Muscle of arm (tissue), 14 donors: ENCODE results near the gene PAX5. TPM values are rescaled to one million over a fixed set of nuclear protein-coding genes. Genes with fewer than 3 reads are reported as not detected.
"Not testable (repeated sequence)": the region's sequence is repeated elsewhere in the genome, so short reads cannot be mapped to it uniquely, and the experiment has no call there.

Source experiments
- DNase-seq: peaks from one replicate; pipeline ENCODE4 v3.0.0-alpha.2; 2013
- long read RNA-seq, 11 donors: transcript quantifications; one replicate each; lab custom pipeline, GENCODE V29; 2026
- polyA plus RNA-seq, 12 donors: library from polyadenylated mRNA; unstranded; fragments of 120-200 nt; gene quantifications; one replicate each; pipeline ENCODE4 v1.2.1, GENCODE V29; 2013; ENCODE audit not compliant: insufficient read length in 12 of 12

PAX5 gene
- polyA plus RNA-seq: 1 to 10 TPM in 1 of 12 donors, under 1 TPM in 9, not detected in 2; 0.04 to 1.7 (median 0.19) TPM
- long read RNA-seq, donor 1: 0 reads
- long read RNA-seq, donor 2, full-length matches to known transcripts: 1 of 1 reads
- long read RNA-seq, donor 2, partial matches to known transcripts: 0 of 1 reads
- long read RNA-seq, donor 2, other reads (novel, unspliced or antisense): 0 of 1 reads
- long read RNA-seq, donor 3: 0 reads
- long read RNA-seq, donor 4: 0 reads
- long read RNA-seq, donor 5: 0 reads
- long read RNA-seq, donor 6: 0 reads
- long read RNA-seq, donor 7: 0 reads
- long read RNA-seq, donor 8: 0 reads
- long read RNA-seq, donor 9: 0 reads
- long read RNA-seq, donor 10: 0 reads
- long read RNA-seq, donor 11: 0 reads

DNA sequence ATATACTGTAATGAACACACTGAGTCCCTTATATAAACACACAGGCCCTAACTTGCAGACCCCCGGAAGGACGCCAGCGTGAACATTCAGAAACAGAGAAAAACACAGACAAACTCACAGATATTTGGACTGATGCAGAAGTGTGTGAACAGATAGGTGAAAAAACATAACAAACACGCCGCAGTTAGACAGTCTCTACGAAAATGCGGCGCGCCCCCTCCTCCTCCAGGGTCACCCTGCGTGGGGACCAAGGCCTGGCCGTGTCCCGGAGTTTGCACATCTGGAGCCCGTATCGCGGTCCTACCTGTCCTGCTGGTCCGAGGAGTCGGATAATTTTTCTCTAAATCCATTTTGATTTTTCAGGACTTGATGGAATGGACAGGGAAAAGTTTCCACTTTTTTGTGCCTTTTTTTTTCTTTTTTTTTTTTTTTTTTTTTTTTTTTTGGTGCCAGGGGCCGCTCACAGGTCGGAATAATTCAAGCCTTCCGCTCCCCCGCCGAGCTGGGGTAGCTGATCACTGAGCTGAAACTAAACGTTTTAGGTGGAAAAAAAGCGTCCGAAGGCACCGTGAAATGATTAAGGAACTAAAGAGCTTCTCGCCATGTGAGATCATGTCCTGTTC, at the start of gene PAX5:
Gene PAX5, minus strand, starts transcription at position 587 of the 623 bp plus-strand sequence. Its CDS starts 237 bp downstream, at position 350.
- DNase-seq: no peak

DNA sequence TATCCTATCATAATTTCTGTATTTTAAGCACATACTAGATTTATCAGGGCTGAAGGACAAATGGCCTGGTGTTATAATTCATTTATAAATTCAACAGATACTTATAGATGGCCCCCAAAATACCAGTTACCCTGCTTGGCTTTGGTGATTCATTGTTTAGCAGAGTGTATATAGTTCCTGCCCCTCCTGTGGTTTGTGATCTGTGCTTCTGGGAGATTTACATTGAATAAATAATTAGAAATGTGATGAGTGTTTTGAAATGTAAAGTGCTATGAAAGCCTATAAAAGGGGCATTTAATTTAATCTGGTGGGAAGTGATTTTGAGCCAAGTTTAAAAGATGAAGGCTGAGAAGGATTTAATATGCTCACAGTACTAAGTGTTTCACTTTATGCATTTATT, 49.6 kb upstream of the PAX5 start:
- DNase-seq: no peak

DNA sequence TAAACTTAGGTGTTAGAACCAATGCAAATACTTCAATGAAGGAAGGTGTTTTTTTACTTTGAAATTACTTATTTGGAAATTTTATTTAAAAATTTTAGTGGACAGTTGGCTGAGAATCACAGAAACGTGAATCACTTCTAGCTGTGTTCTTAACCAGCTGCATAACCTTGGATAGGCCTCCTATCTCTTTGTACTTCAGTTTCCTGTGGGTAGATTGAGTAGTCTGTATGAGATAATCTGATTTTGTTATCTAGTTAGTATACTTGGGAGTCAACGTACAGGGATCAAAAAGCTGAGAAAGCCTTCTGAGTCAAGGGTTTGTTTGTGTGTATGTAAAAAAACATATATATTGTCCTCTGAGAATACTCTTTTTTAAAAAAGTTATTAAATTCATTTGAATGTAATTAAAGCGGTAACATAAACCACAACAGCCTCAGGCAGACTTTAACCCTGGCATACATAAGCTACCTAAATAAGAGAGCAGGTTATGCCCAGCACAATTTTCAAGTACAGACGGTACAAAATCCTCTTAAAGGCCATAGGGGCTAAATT, 48.2 kb upstream of the PAX5 start:
- DNase-seq: no peak

DNA sequence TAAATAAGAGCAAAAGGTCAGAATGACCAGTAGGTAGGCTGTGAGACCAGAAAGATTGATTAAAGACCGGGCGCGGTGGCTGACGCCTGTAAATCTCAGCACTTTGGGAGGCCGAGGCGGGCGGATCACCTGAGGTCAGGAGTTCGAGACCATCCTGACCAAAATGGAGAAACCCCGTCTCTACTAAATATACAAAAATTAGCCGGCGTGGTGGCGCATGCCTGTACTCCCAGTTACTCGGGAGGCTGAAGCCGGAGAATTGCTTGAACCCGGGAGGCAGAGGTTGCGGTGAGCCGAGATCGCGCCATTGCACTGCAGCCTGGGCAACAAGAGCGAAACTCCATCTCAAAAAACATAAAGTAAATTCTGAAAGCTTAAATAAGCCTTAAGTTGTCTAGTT, 47.4 kb upstream of the PAX5 start:
- not testable (repeated sequence) for DNase-seq

DNA sequence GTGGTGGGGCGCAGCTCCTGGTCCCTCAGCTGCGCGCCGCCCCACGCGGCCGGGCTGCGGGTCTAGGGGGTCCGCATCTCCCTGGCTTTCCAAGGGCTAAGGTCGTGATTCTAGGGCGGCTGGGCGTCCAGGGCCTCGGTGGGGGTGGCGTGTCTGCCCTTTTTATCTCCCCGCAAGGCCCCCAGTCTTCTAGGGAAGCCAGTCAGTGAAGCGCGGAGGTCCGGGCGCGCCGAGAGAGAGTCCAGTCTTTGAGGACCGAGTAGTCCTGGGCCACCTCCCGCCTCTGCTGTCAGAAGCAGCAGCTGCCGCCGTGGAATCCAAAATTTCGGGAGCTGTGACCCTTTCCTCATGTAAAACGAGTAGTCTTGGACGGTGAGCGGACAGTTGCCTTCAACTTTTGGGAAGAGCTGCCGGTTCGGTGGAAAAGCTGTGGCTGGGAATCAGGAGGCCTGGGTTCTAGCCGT, 46.1 kb upstream of the PAX5 start:
- not testable (repeated sequence) for DNase-seq

DNA sequence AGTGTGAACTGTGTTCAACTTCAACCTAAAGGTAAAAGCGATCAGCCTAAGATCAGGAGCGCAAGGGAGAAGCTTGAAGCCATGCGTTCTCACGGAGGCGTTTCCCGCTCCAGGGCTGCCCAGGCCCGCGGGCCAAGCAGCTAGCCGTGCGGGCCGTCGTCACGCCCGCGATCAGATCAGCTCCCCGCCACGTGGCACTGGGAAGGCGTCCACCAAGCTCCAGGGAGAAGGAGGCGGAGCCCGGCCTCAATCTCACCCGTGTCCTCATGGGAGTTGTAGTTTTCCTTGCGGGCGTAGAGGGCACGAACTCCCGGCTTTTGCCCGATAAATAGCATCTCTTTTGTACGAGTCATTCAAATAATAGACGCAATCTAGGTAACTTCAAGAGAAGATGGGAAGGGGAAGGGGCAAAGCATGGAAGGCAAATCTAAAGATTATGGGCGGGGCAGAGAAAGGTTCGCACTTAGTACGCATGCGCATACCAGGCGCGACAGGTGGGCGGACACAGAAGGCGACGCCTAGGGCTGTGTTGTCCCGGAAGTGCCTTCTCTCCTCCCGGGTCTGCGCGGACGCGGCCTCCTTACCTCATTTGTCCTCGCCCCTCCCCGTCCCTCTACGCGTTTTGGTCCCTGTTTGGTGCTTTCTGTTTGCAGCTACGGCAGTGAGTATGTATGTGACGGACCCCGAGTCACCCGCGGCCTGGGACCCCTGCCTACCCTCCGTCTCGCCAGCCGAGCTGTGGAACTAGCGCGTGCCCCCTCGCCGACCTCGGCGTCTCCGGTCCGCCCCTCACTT, 45.5 kb upstream of the PAX5 start:
- DNase-seq: peak; percentile 94

DNA sequence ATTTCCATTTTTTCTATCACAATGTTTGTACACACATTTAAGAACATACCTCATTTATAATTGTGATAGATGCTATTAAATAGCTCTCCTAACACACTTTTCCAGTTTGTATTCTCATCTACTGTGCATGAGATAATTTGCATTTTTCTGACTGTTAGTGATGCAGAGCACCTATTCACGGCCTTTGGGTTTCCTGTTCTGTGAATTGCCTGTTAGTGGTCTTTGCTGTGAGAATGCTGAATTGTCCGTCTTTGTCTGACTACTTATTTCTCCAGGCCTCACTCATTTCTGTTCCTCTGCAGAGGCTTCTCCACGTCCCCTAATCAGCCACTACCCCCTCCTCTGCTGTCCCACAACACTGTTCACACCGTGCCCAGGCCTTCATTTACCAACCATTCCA, 40.7 kb upstream of the PAX5 start:
- not testable (repeated sequence) for DNase-seq

DNA sequence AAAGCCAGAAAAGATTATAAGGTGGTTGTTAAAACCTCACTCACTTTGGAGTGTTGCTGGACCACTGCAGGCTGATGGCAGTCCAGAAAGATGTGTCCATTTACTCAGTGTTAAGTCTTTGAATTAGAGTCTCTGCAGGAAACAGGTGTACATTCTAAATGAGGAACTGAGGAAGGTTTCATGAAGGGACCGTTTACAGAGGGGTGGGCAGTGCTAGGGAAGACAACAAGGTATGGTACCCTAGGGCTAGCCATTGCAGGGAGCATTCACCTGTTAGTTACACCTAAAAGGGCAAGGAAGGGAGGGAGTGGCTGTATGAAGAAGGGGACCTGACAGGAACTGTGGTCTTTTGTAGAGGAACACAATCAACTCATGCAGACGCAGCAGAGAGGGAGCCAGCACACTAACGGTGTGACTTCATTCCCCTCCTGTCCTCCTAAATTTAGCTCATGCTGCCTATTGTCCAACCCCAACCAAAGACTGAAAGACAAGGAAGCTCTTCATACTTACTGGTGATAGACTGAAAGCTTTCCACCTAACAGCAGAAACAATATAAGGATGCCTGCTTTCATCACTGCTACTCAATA, 32.2 kb upstream of the PAX5 start:
- DNase-seq: no peak

DNA sequence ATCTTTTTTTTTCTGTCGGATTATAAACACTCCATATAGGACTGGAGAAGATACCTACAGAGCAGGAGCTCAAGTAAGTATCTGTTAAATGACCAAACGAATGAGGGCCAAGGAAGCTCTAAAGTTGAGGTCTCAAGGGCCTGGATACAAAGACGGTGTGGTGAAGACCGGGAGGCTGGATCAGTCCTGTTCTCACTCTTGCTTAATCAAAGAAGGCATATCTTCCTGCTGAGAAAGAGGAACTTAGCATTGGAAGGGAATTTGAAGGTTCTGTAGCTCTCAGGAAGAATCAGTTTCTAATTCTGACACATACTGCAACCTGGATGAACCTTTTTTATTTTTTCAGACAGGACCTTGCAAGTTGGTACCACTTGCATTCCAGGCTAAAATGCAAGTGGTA, 28.3 kb upstream of the PAX5 start:
- no peak for DNase-seq

DNA sequence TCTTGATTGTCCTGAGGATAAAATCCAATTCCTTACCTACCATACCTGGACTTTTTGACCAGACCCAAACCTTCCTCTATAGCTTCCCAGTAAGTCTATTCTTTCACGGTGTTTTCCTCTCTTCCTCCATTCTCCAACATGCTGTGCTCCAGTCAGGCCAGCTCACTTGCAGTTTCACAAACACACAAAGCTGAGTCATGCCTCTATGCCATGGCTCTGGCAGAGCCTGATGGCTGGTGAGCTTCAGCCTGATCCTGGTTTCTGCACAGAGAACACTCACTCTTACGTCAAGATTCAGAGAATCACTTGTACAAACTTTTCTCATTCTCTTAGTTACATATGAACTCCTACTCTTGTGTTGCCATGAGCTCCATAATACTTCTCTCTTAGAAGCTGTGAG, 27.7 kb upstream of the PAX5 start:
- DNase-seq: no peak

DNA sequence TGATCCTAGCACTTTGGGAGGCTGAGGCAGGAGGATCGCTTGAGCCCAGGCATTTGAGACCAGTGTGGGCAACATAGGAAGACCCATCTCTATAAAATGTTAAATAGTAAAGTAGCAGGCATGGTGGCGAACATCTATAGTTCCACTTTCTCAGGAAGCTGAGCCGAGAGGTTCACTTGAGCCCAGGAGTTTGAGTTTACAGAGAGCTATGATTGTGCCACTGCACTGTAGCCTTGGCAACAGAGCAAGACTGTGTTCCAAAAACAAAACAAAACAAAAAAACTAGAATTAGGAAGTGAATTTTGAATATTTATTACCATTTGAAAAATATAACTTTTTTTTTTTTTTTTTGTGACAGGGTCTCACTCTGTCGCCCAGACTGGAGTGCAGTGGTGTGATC, 26.8 kb upstream of the PAX5 start:
- no peak for DNase-seq

DNA sequence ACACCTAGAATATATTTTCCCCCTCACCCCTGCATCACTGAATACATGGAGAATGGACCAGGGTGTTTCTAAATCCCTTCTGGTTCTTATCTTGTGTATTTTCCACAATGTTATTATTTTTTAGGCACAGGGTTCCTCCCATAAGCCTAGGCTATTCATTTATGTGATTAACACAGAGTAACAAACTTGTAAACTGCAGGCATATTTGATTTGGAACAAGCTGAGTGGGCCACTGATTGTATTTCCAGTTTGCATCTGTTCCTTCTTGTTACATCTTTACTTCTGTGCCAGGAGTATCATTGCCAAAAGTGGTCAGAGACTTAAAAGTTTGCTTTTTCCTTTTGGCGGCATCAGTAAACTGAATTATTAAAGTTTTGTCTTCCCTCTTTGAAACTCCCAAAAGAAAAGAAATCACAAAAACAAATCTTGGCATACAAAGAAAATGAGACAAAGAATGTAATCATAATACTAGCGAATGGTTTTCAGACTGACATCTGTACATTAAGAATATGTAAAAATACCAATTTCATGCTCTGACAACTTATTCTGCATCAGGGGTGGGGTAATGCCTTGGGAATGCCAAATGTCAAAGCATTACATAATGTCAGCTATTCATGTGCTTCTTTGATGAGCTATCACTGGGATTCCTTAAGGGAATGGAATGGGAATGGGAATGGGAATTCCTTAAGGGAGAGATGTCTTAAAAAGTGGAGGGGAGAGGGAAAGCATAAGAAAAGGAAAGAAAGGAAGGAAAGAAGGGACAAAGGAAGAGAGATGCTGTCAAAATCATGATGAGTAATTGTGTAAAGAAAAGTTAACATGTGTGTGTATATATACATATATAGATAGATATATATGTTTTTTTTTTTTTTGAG, 22.2 kb upstream of the PAX5 start:
- no peak for DNase-seq

DNA sequence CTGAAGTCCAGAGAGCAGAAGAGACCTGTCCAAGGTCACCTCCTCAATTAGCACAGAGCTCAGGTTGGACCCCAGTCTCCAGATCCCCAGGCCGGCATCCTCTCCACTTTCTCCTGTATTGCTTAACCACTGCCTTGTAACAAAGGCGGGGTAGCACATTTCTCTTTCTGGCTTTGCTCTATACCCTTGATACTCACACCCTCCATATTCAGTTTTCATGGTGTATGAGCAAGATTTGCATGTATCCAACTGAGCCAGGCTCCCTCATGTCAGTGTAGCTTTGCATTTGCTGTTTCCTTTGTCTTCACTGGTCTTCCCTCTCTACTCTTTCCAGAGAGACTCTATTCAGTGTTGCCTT, 20.3 kb upstream of the PAX5 start:
- not testable (repeated sequence) for DNase-seq

DNA sequence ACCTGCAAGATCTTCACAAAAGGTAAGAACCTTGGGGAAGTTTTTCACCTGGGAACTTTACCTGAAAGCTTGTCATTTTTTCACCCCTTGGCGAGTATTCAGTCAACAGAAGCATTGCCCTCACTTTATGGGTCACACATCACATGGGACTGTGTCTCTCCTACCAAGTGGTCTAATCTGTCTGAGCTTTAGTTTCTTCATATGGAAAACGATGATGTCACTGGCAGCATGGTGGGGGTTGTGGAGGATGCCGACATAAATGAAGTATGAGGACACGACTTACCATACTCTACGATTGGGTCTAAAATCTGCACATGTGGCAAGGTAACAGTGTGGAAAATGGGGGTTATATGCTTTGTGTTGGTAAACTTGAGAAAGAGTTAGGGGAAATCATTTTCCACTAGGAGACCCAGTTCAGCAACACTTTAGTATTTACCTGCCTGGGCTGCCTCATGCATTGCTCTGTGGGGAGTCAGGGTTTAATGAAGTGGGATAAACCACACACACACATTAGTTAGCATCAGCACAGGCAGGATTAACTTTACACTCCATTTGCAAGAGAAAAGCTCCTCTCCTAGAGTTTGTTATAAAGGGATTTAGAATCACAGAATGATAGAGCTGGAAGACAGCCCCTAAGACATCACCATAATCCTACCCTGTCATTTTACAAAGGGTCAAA, 19.8 kb upstream of the PAX5 start:
- DNase-seq: no peak

DNA sequence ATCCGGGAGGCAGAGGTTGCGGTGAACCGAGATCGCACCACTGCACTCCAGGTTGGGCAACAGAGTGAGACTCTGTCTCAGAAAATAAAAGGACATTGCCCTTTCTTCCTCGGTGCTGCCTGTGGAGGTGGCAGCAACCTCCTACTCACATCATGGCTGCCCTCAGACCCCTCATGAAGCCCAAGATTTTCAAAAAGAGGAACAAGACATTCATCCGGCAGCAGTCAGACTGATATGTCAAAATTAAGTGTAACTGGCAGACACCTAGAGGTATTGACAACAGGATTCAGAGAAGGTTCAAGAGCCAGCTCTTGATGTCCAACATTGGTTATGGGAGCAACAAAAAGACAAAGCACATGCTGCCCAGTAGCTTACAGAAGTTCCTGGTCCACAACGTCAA, 12.6 kb upstream of the PAX5 start:
- DNase-seq: no peak

DNA sequence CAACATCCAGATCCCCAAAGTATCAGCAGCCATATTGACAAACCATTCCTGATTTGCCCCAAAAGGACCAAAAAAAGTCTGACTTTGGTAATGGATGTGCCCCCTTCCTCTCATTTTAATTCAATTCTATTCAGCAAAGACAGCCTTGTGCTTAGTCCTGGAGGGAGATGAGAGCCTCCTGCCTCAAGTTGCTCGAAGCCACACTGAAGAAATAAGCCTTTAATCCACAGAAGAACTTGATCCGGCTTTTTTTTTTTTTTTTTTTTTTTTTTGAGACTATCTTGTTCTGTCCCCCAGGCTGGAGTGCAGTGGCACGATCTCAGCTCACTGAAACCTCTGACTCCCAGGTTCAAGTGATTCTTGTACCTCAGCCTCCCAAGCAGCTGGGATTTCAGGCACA, 8.4 kb upstream of the PAX5 start:
- DNase-seq: no peak

DNA sequence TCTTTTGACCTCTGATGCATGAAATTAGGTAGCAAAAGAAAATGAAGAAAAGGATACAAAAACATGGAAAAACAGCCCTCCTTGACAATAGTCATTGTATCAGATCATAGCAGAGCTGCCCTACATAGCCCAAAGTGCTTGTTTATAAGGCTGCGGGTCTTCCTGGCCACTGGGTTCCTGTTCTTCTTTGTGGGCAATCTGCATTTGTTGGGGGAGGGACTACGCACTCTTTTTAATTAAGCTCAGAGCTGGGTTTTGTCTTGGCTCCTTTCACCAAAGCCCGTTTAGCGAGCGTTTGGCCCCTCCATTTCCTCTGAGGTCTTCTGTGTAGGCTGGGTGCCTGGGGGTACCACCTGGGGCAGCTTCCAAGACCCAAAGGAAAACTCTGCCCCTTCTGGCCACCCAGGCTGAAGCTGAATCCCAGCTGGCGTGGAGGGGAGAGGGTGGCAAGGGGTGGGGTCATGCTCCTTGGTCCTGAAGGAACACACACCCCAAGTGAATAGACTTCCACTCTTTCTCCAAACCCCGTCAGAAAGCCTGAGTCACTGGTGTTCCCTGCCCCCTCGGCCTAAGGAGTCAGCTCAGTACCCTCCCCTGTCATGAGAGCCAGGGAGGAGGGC, 6.5 kb upstream of the PAX5 start:
- no peak for DNase-seq

DNA sequence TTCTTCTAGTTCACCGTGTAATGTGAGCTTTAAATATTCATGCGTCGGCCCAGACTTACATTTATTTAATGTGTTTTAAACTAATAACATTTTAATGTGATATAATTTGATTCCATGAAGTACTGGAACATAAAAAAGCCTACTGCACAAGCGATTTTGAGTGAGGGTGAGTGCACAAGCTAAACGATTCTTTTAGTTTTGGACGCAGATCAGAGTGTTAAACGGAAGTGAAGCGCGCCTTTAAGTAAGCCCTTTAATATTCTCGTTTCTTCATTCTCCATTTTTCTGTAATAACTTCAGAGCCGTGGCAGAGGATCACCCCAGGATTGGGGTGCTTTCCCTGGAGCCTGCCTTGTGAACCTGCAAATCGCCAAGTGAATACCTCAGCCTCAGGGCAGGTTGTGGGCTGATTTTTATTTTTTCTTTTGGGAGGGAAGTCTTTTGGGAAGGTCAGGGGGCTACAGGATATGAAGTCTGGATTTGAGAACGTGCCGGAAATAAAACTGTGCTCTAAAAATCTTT, 4.9 kb upstream of the PAX5 start:
- DNase-seq: no peak

DNA sequence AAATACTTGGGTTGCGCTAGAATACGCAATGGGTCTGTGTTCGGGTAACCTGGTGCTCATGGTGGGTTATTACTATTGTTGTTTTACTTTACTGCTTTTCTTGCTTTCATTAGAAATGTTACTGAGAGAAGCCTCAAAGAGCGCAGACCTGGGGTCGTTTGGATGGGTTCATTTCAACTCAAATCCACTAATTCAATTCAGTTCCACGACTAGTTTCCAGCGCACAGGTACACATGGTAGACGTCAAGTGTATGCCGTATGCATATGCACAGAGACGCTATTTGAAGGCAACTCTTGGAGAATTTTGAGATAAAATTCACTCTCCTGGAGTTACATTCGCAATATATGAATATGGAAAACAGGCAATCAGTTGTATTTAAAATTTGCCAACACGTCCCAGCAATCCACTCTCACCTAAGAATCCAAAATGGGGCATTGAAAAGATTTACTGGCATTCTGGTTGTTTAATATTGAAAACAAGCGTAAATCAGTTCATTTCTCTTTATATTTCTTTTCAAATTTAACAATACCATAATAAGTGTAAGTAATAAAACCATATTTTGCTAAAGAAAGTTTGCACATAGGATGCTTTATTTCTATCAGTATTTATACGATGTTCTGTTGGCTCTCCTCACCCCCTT, 4.4 kb upstream of the PAX5 start:
- DNase-seq: no peak
